GM20431 (cell line): ENCODE measurements around the gene DOCK11.

ENCODE experiments used
- in situ Hi-C: fragments of 300-500 bp; cut with MseI, MboI; formaldehyde crosslinking; loops from one replicate; pipeline ENCODE4 v1.15.0; 2020; ENCODE audit warnings: low sequenced_read_pairs; ENCODE audit not compliant: unreplicated experiment

The DOCK11 gene

DNA sequence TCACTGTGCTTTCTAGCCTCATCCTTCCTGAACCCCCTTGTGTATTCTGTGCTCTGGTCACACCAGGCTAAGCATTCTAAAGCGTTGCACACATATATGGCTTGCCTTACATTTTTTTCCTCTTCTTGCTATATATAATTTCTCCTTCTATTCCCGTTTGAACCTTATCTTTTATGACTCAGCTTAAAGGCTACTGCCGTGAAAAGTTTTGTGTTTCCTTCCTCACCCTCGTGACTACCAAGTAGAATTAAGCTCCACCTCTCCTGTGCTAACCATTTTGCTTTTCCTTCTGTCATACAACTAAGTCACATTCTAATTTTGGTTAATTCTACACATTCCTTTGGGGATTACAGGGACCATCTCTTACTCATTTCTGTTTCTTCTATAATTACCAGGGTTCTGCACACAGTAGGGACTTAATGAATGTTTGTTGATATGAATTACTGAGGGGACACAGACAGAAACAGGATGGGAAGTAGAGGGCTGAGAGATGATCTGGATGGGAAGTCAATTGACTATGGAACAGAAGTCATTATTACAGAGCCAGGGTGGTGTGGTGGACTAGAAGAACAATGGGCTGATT lies 67.1 kb downstream of the DOCK11 start:
- in situ Hi-C loops: no loop called here

DNA sequence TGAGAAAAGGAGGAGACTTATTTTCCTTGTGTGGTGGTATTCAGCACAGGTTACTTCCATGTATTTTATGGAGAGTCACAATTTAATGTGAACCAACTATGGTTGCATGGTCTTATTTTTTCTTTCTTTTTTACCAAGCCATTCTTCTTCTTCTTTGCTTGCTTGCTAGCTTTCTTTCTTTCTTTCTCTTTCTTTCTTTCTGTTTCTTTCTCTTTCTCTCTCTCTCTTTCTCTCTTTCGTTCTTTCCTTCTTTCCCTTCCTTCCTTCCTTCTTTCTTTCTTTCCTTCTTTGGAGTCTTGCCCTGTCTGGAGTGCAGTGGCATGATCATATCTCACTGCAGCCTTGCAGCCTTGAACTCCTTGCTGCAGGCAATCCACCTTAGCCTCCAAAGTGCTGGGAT lies 68.9 kb downstream of the DOCK11 start:
- in situ Hi-C loops: no loop called here

DNA sequence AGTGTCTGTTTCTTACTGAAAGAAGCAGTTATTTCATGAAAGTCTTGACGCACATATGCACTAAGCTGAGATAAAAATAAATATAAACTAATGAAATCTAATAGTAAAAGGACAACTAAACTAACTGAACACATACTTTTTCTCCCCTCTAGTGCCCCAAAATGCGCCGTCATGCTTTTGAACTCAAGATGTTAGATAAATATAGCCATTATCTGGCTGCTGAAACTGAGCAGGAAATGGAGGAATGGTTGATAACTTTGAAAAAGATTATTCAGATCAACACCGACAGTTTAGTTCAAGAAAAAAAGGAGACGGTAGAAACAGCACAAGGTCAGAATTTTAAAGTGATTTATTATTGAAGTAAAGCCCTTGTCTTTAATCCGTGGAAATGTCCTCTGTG lies 70.2 kb downstream of the DOCK11 start:
- in situ Hi-C loops: no loop called here

DNA sequence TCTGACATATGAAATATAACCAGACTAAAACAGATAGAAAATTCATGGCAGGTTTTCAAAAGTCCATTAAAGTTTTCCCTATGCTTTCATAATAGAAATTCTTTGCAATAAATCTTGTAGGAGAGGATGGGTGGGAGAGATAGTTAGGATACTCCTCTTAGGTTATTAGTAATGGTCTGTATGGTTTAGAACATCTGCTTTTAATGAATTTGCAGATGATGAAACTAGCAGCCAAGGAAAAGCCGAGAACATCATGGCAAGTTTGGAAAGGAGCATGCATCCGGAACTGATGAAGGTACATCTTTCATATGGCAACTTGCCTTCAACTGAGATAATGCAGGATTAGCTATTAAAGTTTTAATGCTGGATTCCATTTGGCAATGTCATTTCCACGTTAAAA lies 70.7 kb downstream of the DOCK11 start:
- in situ Hi-C loops: no loop called here

DNA sequence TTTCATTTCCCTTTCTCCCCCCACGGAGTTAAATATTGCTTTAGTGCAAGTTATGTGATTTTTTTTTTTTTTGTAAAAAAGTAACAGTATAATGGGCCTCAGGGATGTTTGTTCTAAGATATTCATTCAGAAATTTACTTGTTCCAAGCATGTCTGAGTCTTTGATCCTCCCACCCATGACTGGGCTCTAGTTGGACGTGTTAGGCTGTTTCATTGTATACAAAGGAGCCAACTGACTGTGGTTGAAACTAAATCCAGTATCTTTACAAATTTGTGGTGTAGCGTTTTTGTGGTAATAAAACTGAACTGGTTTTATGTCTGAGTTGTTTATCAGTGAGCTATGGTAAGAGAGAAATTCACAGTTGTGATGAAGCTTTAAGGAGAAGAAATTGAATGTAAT lies 74.1 kb downstream of the DOCK11 start:
- in situ Hi-C loops: no loop called here

DNA sequence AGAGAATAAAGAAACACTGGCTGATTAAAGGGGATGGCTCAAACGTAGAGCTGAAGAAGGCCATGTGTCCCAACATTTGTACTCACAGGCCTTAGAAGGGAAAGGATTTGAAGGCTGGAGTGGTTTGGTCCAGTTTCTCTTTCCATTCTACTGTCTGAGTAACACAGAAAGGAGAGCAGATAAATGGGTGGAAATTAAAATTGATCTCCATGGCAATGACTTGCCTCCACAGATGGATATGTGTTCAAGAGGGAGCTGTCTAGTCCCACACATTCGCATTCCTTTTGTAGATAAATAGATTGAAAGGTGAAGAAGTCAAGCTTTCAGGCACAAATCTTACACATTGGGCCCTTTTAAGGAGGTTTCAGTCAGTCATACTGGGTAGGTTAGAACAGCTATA lies 74.6 kb downstream of the DOCK11 start:
- in situ Hi-C loops: no loop called here

DNA sequence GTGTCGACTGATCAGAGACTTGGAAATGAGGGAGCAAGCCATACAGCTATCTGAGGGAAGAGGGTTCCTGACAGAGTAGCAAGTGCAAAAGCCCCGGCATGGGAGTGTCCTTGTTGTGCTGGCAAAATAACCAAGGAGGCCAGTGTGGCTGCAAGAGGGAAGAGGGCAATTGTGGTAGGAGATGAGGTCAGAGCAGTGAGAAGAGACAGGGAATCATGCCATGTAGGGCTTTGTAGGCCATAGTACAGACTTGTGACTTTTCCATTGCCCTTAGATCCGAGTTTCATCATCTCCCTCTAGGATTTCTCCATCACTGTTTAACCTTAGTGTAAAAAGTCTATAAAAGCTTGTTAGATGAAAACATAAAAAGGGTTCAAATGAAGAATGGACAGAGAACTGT lies 76.2 kb downstream of the DOCK11 start:
- in situ Hi-C loops: no loop called here

DNA sequence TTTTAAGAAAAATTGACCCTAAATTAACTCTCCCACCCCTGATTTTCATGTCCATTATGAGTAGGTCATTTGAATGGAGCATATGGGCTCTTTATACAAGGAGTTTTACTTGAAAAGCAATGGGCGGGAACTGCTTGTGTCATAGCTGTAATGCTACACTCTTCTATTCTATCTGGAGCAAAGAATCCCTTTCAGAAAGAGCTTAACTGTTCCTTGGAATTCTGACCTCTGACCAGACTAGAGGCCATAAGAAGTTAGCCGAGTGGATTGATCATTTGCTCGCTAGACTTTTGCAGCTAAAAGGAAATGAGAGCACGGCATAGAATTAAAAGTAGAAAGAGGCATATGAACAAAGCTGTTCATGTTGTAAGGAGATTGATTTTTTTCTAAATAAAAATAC lies 79.1 kb downstream of the DOCK11 start:
- in situ Hi-C loops: loop anchor here (25.0 kb wide), 1 partner anchor 112 kb away; no protein-coding TSS in a partner anchor

DNA sequence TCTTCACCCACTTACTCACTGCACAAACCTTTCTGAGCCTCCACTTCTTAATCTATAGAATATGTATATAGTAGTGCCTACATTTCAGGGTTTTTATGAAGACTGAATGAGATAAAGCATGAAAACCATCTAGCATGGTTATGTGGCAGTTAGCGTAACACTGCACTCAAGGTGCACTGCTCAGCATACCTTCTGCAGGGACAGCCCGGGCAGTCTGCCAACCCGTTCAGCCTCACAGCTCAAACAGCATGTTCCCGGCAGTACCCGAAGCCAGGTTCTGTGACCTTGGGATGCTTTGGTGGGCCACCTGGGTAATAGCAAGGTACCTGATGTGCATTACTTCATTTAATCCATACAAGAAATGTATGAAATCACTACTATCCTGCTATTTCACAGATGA lies 81.4 kb downstream of the DOCK11 start:
- in situ Hi-C loops: loop anchor here (25.0 kb wide), 1 partner anchor 115 kb away; no protein-coding TSS in a partner anchor

DNA sequence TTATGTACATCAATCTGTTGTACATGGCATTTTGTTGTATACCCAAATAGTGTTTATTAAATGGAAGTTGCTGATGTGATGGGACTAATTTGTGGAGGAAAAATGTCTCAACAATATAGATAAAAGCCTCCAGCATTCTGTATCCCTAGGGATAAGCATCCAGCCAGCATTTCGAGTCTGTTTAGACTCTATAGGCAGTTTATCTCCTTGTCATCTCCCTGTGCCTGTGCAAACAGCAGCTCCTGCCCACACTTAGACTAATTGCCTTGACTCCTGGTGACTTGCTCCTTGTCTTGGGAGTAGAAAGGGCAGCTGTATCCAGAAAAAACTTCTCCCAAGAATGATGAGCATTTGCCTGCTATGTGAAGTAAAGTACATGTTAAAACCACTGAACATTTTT lies 83.8 kb downstream of the DOCK11 start:
- in situ Hi-C loops: loop anchor here (25.0 kb wide), 1 partner anchor 117 kb away; no protein-coding TSS in a partner anchor

DNA sequence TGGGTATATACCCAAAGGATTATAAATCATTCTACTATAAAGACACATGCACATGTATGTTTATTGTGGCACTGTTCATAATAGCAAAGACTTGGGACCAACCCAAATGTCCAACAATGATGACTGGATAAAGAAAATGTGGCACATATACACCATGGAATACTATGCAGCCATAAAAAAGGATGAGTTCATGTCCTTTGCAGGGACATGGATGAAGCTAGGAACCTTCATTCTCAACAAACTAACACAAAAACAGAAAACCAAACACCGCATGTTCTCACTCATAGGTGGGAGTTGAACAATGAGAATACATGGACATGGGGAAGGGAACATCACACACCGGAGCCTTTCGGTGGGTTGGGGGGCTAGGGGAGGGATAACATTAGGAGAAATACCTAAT lies 87.3 kb downstream of the DOCK11 start:
- in situ Hi-C loops: loop anchor here (25.0 kb wide), 1 partner anchor 121 kb away; no protein-coding TSS in a partner anchor

DNA sequence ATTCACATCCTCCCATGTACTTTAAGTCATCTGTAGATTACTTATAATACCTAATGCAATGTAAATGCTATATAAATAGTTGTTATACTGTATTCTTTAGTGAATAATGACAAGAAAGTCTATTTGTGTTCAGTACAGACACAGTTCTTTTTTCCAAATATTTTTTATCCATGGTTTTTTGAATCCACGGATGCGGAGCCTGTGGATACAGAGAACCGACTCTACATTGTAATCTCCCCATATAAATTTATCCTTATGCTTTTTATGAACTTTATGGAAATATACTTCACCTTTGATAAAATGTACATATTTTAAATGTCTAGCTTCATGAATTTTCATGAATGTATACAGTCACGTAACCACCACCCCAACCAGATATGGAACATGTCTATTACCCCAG lies 88.2 kb downstream of the DOCK11 start:
- in situ Hi-C loops: loop anchor here (25.0 kb wide), 1 partner anchor 121 kb away; no protein-coding TSS in a partner anchor

DNA sequence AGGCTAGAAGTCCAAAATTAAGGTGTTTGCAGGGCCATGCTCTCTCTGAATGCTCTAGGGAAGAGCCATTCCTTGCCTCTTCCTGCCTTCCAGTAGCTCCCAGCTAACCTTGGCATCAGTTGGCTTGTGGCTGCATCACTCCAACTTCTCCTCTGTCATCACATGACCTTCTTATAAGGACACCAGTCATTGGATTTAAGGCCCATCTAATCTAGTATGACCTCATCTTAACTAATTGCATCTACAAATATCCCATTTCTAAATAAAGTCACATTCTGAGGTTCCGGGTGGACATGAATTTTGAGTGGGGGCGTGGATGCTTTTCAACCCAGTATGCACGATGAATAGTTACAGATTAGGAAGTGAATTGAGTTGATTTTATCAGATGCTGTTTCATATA lies 89.7 kb downstream of the DOCK11 start:
- in situ Hi-C loops: loop anchor here (25.0 kb wide), 1 partner anchor 123 kb away; no protein-coding TSS in a partner anchor

DNA sequence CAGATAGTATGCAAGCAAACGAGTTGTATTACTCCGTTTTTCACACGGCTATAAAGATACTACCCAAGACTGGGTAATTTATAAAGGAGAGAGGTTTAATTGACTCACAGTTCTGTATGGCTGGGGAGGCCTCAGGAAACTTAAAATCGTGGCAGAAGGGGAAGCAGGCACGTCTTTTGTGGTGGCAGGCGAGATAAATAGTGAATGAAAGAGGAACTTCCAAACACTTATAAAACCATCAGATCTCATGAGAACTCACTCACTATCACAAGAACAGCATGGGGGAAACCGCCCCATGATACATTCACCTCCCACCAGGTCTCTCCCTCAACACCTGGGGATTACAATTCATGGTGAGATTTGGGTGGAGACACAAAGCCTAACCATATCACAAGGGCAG lies 90.6 kb downstream of the DOCK11 start:
- in situ Hi-C loops: loop anchor here (25.0 kb wide), 1 partner anchor 124 kb away; no protein-coding TSS in a partner anchor

DNA sequence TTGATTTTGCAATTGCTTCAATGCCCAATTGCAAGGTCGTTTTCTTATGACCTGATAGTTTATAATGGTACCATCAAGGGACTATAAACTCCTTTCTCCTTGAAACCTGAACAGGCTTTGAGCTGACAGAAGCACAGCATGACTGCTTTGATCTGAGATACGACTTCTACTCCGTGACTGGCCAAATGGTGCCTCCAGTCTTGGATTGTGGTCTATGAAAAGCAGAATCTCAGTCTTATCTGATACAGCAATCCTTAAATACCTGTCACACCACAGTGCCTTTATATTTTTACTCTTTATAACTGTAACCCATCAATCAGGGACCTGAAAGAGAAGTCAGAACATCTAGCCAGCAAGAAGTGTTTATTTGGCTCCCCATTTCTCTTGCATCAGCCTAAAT lies 93.1 kb downstream of the DOCK11 start:
- in situ Hi-C loops: loop anchor here (25.0 kb wide), 1 partner anchor 126 kb away; no protein-coding TSS in a partner anchor

DNA sequence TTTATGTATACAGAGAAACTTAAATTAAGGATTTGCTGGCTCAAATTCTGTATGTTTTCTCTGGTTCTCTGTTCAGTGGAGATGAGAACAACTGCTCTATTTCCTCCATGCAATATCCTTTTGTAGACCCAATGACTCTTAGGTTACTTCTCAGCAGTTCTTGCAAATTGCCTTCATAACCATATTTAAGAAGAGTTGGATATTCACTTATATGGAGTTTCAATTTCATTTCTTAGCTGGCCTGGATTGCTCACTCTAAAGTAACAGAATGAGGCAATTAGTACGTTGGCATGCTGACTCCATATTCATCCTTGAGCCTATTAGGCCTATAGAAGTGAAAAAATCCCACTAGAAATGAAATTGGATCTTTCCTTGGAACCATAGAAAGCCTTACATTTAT lies 93.6 kb downstream of the DOCK11 start:
- in situ Hi-C loops: loop anchor here (25.0 kb wide), 1 partner anchor 127 kb away; no protein-coding TSS in a partner anchor

DNA sequence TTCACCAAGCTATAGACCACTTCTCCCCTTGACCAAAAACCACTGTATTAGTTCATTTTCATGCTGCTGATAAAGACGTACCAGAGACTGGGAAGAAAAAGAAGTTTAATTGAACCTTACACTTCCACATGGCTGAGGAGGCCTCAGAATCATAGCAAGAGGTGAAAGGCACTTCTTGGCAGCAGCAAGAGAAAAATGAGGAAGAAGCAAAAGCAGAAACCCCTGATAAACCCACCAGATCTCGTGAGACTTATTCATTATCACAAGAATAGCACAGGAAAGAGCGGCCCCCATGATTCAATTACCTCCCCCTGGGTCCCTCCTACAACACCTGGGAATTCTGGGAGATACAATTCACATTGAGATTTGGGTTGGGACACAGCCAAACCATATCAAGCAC lies 97.8 kb downstream of the DOCK11 start:
- in situ Hi-C loops: loop anchor here (25.0 kb wide), 1 partner anchor 131 kb away; no protein-coding TSS in a partner anchor

DNA sequence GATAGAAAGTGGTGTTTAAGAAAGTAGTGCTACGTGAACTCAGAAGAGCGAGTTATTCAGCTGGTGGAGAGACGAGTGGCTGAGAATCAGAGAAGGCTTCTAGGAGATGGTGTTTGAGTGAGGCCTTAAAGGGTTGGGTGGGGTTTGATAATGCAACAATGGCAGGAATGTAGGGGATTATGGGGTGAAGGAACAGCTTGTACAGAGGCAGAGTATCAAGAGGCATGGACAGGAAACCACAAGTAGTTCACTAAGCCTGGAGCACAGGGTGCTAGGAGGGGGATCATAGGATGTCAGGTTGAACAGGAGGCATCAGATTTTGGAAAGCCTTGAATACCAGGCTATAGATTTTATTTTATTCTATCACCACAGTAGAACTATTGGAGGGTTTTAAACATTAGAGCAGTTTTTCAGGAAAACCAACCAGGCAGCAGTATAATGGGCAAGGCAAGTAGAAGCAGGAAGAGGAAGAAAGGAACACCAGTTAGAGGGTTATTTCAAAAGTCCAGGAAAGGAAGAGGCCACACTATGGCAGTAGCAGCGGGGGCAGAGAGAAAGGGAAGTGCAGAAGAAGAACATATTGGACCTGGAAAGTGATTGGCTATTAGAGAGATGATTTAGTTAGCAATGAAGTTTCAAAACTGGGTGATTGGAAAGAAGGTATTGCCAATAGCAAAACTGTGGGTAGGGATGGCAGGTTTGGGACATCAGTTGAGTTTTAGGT lies 99.2 kb downstream of the DOCK11 start:
- in situ Hi-C loops: loop anchor here (25.0 kb wide), 1 partner anchor 133 kb away; no protein-coding TSS in a partner anchor

DNA sequence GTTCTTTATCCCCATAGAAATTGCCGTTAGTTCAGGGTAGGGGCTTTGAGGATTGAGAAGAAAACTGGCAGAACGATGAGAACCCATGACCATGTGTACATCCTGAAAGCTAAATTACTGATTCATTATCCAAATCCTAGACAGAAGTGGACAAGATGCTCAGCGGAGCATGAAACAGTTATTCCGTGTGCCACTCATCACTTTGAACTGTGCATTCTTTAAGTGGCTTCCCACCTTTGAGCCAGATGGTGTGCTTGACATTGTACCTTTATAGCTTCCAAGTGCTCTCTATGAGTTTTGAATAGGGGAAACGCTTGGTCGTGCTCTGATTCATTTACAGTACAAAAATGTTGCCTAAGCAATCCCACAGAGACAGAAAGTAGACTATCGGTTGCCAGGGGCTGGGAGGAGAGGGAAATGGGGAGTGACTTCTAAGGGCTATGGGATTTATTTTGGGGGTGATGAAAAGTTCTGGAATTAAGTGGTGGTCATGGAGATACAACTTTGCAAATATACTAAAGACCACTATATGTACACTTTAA lies 100.0 kb downstream of the DOCK11 start:
- in situ Hi-C loops: loop anchor here (25.0 kb wide), 1 partner anchor 133 kb away; no protein-coding TSS in a partner anchor

DNA sequence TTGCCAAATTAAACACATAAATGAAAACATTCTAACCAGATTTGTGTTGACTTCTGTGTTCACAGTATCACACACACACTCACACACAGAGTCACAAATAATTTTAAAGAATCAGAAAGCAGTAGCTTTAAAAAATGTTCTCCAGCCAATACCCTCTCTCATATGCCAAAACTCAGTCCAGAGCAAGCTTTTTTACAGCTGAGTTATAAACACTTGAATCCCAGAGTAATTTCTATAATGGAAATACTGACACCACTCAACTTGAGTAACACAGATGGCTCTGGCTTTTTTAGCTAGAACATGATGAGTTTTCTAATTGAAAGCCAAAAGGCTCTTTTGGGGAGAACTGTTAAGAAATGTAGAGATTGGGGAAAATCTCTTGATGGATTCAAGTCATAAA lies 100.8 kb downstream of the DOCK11 start:
- in situ Hi-C loops: loop anchor here (25.0 kb wide), 1 partner anchor 134 kb away; no protein-coding TSS in a partner anchor

DNA sequence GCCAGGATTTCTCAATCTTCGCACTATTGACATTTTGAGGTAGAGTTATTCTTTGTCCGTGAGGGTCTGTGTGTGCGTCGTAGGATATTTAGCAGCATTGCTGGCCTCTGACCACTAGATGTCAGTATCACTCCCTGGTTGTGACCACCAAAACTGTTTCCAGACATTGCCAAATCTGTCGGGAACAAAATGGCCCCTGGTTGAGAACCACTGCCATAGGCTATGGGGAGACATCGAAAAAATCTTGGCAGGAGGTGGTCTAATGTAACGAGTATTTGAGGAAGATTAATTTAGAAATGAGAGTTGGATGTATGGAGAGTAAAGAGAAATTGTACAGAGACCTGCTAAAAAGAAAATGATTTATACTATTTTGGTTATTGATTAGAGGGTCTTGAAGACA lies 108.4 kb downstream of the DOCK11 start:
- in situ Hi-C loops: loop anchor here (25.0 kb wide), 1 partner anchor 208 kb away; the partner anchor contains the start of gene ZCCHC12
